DMS53 (cell line): ENCODE results near the gene NEMP2.

Experiments
- DNase-seq: peaks from one replicate; lab custom pipeline; 2025; lab: John Stamatoyannopoulos, UW

Gene NEMP2

GRCh38 chr2:190490502-190490901 lies 44.0 kb downstream of the NEMP2 start:
- DNase-seq = no peak

- no peak for DNase-seq
These were observed 45.0 kb downstream of the NEMP2 start for GRCh38 chr2:190489475-190489874.

GRCh38 chr2:190488516-190489233 lies 45.8 kb downstream of the NEMP2 start:
- no peak for DNase-seq

- DNase-seq = no peak
These were observed 48.4 kb downstream of the NEMP2 start for GRCh38 chr2:190486037-190486623.

- no peak for DNase-seq
These were observed 52.1 kb downstream of the NEMP2 start for GRCh38 chr2:190482451-190482850.

- no peak for DNase-seq
These were observed 53.2 kb downstream of the NEMP2 start for GRCh38 chr2:190481339-190481738.

- DNase-seq = no peak
These were observed 55.8 kb downstream of the NEMP2 start for GRCh38 chr2:190478572-190479195.

- DNase-seq = no peak
These were observed 56.7 kb downstream of the NEMP2 start for GRCh38 chr2:190477661-190478454.

- peak; percentile 52 for DNase-seq
These were observed 64.2 kb downstream of the NEMP2 start for GRCh38 chr2:190470256-190470826.

- peak; percentile 99 for DNase-seq
These were observed 64.8 kb downstream of the NEMP2 start for GRCh38 chr2:190469771-190470170.

- DNase-seq = peak; percentile 95
These were observed 65.5 kb downstream of the NEMP2 start for GRCh38 chr2:190468814-190469569.

GRCh38 chr2:190468354-190468753 lies 66.2 kb downstream of the NEMP2 start:
- DNase-seq = peak; percentile 74

- DNase-seq = peak; percentile 33
These were observed 66.9 kb downstream of the NEMP2 start for GRCh38 chr2:190467575-190468083.

GRCh38 chr2:190466819-190467446 lies 67.6 kb downstream of the NEMP2 start:
- DNase-seq = peak; percentile 78

GRCh38 chr2:190465060-190465459 lies 69.5 kb downstream of the NEMP2 start:
- DNase-seq = no peak

GRCh38 chr2:190462611-190463010 lies 71.9 kb downstream of the NEMP2 start:
- no peak for DNase-seq

GRCh38 chr2:190462181-190462580 lies 72.3 kb downstream of the NEMP2 start:
- no peak for DNase-seq

GRCh38 chr2:190460487-190460886 lies 74.0 kb downstream of the NEMP2 start:
- no peak for DNase-seq

- DNase-seq = no peak
These were observed 74.6 kb downstream of the NEMP2 start for GRCh38 chr2:190459881-190460280.

GRCh38 chr2:190458352-190459107 lies 76.0 kb downstream of the NEMP2 start:
- DNase-seq = no peak
